NCI-H446 (cell line): ENCODE data around the gene TLCD2.
A peak's percentile ranks its signal among the peaks of the same experiment; 100 is the strongest.
"Not testable (repeated sequence)": the region's sequence is repeated elsewhere in the genome, so short reads cannot be mapped to it uniquely, and the experiment has no call there.

ENCODE experiments used
- DNase-seq, 2 experiments: peaks; one replicate each; lab custom pipeline; 2025; lab: John Stamatoyannopoulos, UW

Gene TLCD2

GRCh38 chr17:1709971-1710806 is at the start of gene TLCD2:
Gene TLCD2 (minus strand): TSS chr17:1710377. CDS start chr17:1710242, 135 bp downstream.
- peak in 1 of 2 experiments; percentile 48 for DNase-seq

- DNase-seq, result no peak
Observed at GRCh38 chr17:1759529-1759928, 49.4 kb upstream of the TLCD2 start.

- no peak for DNase-seq
Observed at GRCh38 chr17:1758807-1759206, 48.6 kb upstream of the TLCD2 start.

GRCh38 chr17:1755827-1756262 is 45.7 kb upstream of the TLCD2 start:
- no peak for DNase-seq

- DNase-seq, result peak; percentile 40 to 78
Observed at GRCh38 chr17:1755252-1755826, 45.2 kb upstream of the TLCD2 start.

- no peak for DNase-seq
Observed at GRCh38 chr17:1754430-1755112, 44.4 kb upstream of the TLCD2 start.

- no peak for DNase-seq
Observed at GRCh38 chr17:1753767-1754429, 43.7 kb upstream of the TLCD2 start.

- no peak for DNase-seq
Observed at GRCh38 chr17:1752425-1753262, 42.5 kb upstream of the TLCD2 start.

GRCh38 chr17:1750628-1751027 is 40.5 kb upstream of the TLCD2 start:
- DNase-seq, result no peak

- DNase-seq, result no peak
Observed at GRCh38 chr17:1746975-1747543, 36.9 kb upstream of the TLCD2 start.

GRCh38 chr17:1745513-1746020 is 35.4 kb upstream of the TLCD2 start:
- no peak for DNase-seq

- DNase-seq, result no peak
Observed at GRCh38 chr17:1744551-1745512, 34.7 kb upstream of the TLCD2 start.

GRCh38 chr17:1743088-1743439 is 32.9 kb upstream of the TLCD2 start:
- no peak for DNase-seq

- no peak for DNase-seq
Observed at GRCh38 chr17:1742371-1743087, 32.4 kb upstream of the TLCD2 start, which contains the start of gene SERPINF2. Gene SERPINF2 (plus strand): TSS chr17:1742871. CDS start chr17:1744996, 2,125 bp downstream.

- DNase-seq, result not testable (repeated sequence)
Observed at GRCh38 chr17:1741899-1742298, 31.7 kb upstream of the TLCD2 start.

- DNase-seq, result no peak
Observed at GRCh38 chr17:1737531-1738291, 27.5 kb upstream of the TLCD2 start.

- DNase-seq, result peak in 1 of 2 experiments; percentile 35
Observed at GRCh38 chr17:1736348-1737281, 26.4 kb upstream of the TLCD2 start.
